ENCODE data around the gene RLN3.

DNA sequence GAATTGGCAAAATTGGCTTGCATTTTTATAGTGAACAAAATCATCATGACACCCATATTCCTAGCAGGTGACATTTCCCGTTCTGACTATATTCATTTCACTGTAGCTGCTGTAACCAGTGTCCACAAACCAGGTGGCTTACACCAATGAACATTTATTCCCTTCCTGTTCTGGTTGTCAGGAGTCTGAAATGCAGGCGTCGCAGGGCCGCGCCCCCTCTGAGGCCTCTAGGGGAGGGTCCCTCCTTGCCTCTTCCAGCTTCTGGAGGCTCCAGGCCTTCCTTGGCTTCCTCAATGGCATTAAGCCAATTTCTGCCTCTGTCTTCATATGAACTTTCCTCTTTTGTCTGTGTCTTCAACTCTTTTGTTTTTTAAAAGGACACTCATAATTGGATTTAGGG lies 6.5 kb upstream of the RLN3 start:
- no peak for TF ChIP-seq HDAC6 (IDR thresholded peaks at IDR 0.05; ENCODE audit: unreplicated experiment)
- no peak for TF ChIP-seq TAF1 (IDR thresholded peaks at IDR 0.05; ENCODE audit: borderline replicate concordance, low read depth, low read length)
- TF ChIP-seq, protein P1, sequence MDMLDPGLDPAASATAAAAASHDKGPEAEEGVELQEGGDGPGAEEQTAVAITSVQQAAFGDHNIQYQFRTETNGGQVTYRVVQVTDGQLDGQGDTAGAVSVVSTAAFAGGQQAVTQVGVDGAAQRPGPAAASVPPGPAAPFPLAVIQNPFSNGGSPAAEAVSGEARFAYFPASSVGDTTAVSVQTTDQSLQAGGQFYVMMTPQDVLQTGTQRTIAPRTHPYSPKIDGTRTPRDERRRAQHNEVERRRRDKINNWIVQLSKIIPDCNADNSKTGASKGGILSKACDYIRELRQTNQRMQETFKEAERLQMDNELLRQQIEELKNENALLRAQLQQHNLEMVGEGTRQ (IDR thresholded peaks at IDR 0.05; ENCODE audit: borderline replicate concordance, low read depth, low read length), result no peak
- TF ChIP-seq BHLHE40 (IDR thresholded peaks at IDR 0.05; ENCODE audit: borderline replicate concordance in 1 of 2, low read depth in 2 of 2, low read length in 1 of 2), result no peak
- TF ChIP-seq, protein P2, sequence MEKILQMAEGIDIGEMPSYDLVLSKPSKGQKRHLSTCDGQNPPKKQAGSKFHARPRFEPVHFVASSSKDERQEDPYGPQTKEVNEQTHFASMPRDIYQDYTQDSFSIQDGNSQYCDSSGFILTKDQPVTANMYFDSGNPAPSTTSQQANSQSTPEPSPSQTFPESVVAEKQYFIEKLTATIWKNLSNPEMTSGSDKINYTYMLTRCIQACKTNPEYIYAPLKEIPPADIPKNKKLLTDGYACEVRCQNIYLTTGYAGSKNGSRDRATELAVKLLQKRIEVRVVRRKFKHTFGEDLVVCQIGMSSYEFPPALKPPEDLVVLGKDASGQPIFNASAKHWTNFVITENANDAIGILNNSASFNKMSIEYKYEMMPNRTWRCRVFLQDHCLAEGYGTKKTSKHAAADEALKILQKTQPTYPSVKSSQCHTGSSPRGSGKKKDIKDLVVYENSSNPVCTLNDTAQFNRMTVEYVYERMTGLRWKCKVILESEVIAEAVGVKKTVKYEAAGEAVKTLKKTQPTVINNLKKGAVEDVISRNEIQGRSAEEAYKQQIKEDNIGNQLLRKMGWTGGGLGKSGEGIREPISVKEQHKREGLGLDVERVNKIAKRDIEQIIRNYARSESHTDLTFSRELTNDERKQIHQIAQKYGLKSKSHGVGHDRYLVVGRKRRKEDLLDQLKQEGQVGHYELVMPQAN (conservative IDR thresholded peaks at IDR 0.05), result no peak
